ENCODE data around the gene HNRNPK. TPM values are rescaled to one million over a fixed set of nuclear protein-coding genes. Genes with fewer than 3 reads are reported as not detected.
A peak's percentile ranks its signal among the peaks of the same experiment; 100 is the strongest.

The HNRNPK gene
- 451 TPM for polyA plus RNA-seq (2012; ENCODE audit: insufficient read length, low read depth)

- TF ChIP-seq TAF1 (IDR thresholded peaks at IDR 0.05; ENCODE audit: borderline replicate concordance, insufficient read depth, low read length) (peak; percentile 13), SIN3A (IDR thresholded peaks at IDR 0.05; ENCODE audit: borderline replicate concordance, insufficient read depth, low read length) (no peak)
Observed at GRCh38 chr9:83979812-83980394, at the start of gene HNRNPK. HNRNPK (minus strand) TSS chr9:83980215; CDS start chr9:83978252, 1,963 bp downstream.

GRCh38 chr9:84027201-84027600, 47.2 kb upstream of the HNRNPK start:
- TF ChIP-seq TAF1 (IDR thresholded peaks at IDR 0.05; ENCODE audit: borderline replicate concordance, insufficient read depth, low read length) (no peak), FOXP2 (optimal IDR thresholded peaks at IDR 0.05; ENCODE audit: borderline replicate concordance, extremely low read depth, extremely low read length, insufficient read depth) (no peak), POLR2AphosphoS5 (IDR thresholded peaks at IDR 0.05; ENCODE audit: low read depth, low read length) (no peak), REST (IDR thresholded peaks at IDR 0.05; ENCODE audit: insufficient read depth in 1 of 2, low read depth in 2 of 2, low read length in 2 of 2) (no peak)

GRCh38 chr9:84024041-84024575, 44.1 kb upstream of the HNRNPK start:
- TF ChIP-seq SIN3A (IDR thresholded peaks at IDR 0.05; ENCODE audit: borderline replicate concordance, insufficient read depth, low read length) (no peak), POLR2AphosphoS5 (IDR thresholded peaks at IDR 0.05; ENCODE audit: low read depth, low read length) (no peak), FOXP2 (optimal IDR thresholded peaks at IDR 0.05; ENCODE audit: borderline replicate concordance, extremely low read depth, extremely low read length, insufficient read depth) (no peak), TAF1 (IDR thresholded peaks at IDR 0.05; ENCODE audit: borderline replicate concordance, insufficient read depth, low read length) (no peak)

GRCh38 chr9:84007662-84008061, 27.6 kb upstream of the HNRNPK start:
- TF ChIP-seq TAF1 (IDR thresholded peaks at IDR 0.05; ENCODE audit: borderline replicate concordance, insufficient read depth, low read length), result no peak
- TF ChIP-seq POLR2AphosphoS5 (IDR thresholded peaks at IDR 0.05; ENCODE audit: low read depth, low read length), result no peak
- TF ChIP-seq FOXP2 (optimal IDR thresholded peaks at IDR 0.05; ENCODE audit: borderline replicate concordance, extremely low read depth, extremely low read length, insufficient read depth), result no peak
- TF ChIP-seq SIN3A (IDR thresholded peaks at IDR 0.05; ENCODE audit: borderline replicate concordance, insufficient read depth, low read length), result no peak
- no peak for TF ChIP-seq REST (IDR thresholded peaks at IDR 0.05; ENCODE audit: insufficient read depth in 1 of 2, low read depth in 2 of 2, low read length in 2 of 2)

GRCh38 chr9:84003246-84003645, 23.2 kb upstream of the HNRNPK start:
- TF ChIP-seq REST (IDR thresholded peaks at IDR 0.05; ENCODE audit: insufficient read depth in 1 of 2, low read depth in 2 of 2, low read length in 2 of 2), result no peak
- TF ChIP-seq FOXP2 (optimal IDR thresholded peaks at IDR 0.05; ENCODE audit: borderline replicate concordance, extremely low read depth, extremely low read length, insufficient read depth), result no peak
- no peak for TF ChIP-seq SIN3A (IDR thresholded peaks at IDR 0.05; ENCODE audit: borderline replicate concordance, insufficient read depth, low read length)
- TF ChIP-seq POLR2AphosphoS5 (IDR thresholded peaks at IDR 0.05; ENCODE audit: low read depth, low read length), result no peak
- no peak for TF ChIP-seq TAF1 (IDR thresholded peaks at IDR 0.05; ENCODE audit: borderline replicate concordance, insufficient read depth, low read length)

- TF ChIP-seq SIN3A (IDR thresholded peaks at IDR 0.05; ENCODE audit: borderline replicate concordance, insufficient read depth, low read length) (no peak), FOXP2 (optimal IDR thresholded peaks at IDR 0.05; ENCODE audit: borderline replicate concordance, extremely low read depth, extremely low read length, insufficient read depth) (no peak)
Observed at GRCh38 chr9:84002344-84002743, 22.3 kb upstream of the HNRNPK start.

Data from PFSK-1 (cell line).